NB4 (cell line): ENCODE results near the gene DAPK1.

Experiments used
- POLR2A ChIP-seq: IDR thresholded peaks from 2 replicates; pipeline ENCODE4 v1.6.1; 2011; ENCODE audit warnings: mild to moderate bottlenecking; ENCODE audit not compliant: insufficient read length; ENCODE audit errors: extremely low read depth
- TF ChIP-seq, protein P1 (sequence below): IDR thresholded peaks from one replicate; pipeline ENCODE4 v1.5.1; 2012; ENCODE audit warnings: low read depth, low read length
- TF ChIP-seq, protein P2 (sequence below): IDR thresholded peaks from 2 replicates; pipeline ENCODE4 v1.6.1; 2011; ENCODE audit warnings: low read depth, low read length

DNA sequence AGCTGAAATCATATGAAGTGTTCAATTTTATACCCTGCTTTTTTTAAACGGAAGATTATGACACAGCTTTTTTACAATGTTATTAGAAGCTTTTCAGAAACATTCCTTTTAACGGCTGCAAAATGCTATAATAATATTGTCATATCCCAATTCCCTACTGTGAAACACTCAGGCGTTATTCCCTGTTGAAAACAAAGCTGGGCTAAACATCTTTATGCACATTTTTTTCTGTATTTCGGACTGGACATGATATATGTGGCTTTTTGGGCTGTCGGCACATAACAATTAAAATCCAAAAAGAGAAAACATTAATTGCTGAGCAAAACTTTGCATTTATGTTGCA is 216.3 kb downstream of the DAPK1 start:
- TF ChIP-seq POLR2A = no peak
- TF ChIP-seq, protein P1, sequence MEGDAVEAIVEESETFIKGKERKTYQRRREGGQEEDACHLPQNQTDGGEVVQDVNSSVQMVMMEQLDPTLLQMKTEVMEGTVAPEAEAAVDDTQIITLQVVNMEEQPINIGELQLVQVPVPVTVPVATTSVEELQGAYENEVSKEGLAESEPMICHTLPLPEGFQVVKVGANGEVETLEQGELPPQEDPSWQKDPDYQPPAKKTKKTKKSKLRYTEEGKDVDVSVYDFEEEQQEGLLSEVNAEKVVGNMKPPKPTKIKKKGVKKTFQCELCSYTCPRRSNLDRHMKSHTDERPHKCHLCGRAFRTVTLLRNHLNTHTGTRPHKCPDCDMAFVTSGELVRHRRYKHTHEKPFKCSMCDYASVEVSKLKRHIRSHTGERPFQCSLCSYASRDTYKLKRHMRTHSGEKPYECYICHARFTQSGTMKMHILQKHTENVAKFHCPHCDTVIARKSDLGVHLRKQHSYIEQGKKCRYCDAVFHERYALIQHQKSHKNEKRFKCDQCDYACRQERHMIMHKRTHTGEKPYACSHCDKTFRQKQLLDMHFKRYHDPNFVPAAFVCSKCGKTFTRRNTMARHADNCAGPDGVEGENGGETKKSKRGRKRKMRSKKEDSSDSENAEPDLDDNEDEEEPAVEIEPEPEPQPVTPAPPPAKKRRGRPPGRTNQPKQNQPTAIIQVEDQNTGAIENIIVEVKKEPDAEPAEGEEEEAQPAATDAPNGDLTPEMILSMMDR = no peak
- TF ChIP-seq, protein P2, sequence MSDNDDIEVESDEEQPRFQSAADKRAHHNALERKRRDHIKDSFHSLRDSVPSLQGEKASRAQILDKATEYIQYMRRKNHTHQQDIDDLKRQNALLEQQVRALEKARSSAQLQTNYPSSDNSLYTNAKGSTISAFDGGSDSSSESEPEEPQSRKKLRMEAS = no peak
